ENCODE data around the gene PPID. TPM values are rescaled to one million over a fixed set of nuclear protein-coding genes. Genes with fewer than 3 reads are reported as not detected.
"Not testable (repeated sequence)": the region's sequence is repeated elsewhere in the genome, so short reads cannot be mapped to it uniquely, and the experiment has no call there.

PPID gene
- total RNA-seq, 2 donors from 2014 or later: 20.3 to 48.5 TPM

GRCh38 chr4:158767451-158767850, 44.3 kb upstream of the PPID start:
- no peaks in the 10 kb centered on the region for H3K9me3 ChIP-seq
- no peak overlapping the region for H3K27ac ChIP-seq
- DNase-seq: no peak
- H3K27me3 ChIP-seq: no peaks in the 10 kb centered on the region
- H3K4me1 ChIP-seq: peaks cover 6% of the 10 kb centered on the region
- TF ChIP-seq CTCF (IDR thresholded peaks at IDR 0.05): no peak
- H3K36me3 ChIP-seq: no peaks in the 10 kb centered on the region
- no peak overlapping the region for H3K4me3 ChIP-seq
- no peak overlapping the region for H3K9ac ChIP-seq (ENCODE audit: low read depth in 2 of 2, low read length in 2 of 2)
- intact Hi-C loops (cut with DNase I): no loop called here

GRCh38 chr4:158766434-158767044, 43.3 kb upstream of the PPID start:
- H3K27ac ChIP-seq: no peak overlapping the region
- H3K4me1 ChIP-seq: peaks cover 6% of the 10 kb centered on the region
- no peaks in the 10 kb centered on the region for H3K36me3 ChIP-seq
- H3K9ac ChIP-seq (ENCODE audit: low read depth in 2 of 2, low read length in 2 of 2): no peak overlapping the region
- intact Hi-C loops (cut with DNase I): no loop called here
- H3K4me3 ChIP-seq: no peak overlapping the region
- no peaks in the 10 kb centered on the region for H3K9me3 ChIP-seq
- TF ChIP-seq CTCF (IDR thresholded peaks at IDR 0.05): no peak
- H3K27me3 ChIP-seq: no peaks in the 10 kb centered on the region
- DNase-seq: no peak

GRCh38 chr4:158763462-158763861, 40.3 kb upstream of the PPID start:
- TF ChIP-seq CTCF (IDR thresholded peaks at IDR 0.05): no peak
- Histone ChIP-seq H3K9me3 (no peaks in the 10 kb centered on the region), H3K9ac (ENCODE audit: low read depth in 2 of 2, low read length in 2 of 2) (no peak overlapping the region), H3K4me3 (no peak overlapping the region), H3K36me3 (no peaks in the 10 kb centered on the region), H3K27ac (no peak overlapping the region), H3K4me1 (no peaks in the 10 kb centered on the region), H3K27me3 (no peaks in the 10 kb centered on the region)
- intact Hi-C loops (cut with DNase I): loop anchor here (5.0 kb wide), 1 partner anchor 36 kb away; no protein-coding TSS in a partner anchor
- no peak for DNase-seq

- Histone ChIP-seq H3K9ac (ENCODE audit: low read depth in 2 of 2, low read length in 2 of 2) (no peak overlapping the region), H3K36me3 (no peaks in the 10 kb centered on the region), H3K27me3 (no peaks in the 10 kb centered on the region), H3K9me3 (no peaks in the 10 kb centered on the region), H3K4me3 (no peak overlapping the region), H3K4me1 (no peaks in the 10 kb centered on the region), H3K27ac (no peak overlapping the region)
- no peak for DNase-seq
- intact Hi-C loops (cut with DNase I): loop anchor here (5.0 kb wide), 1 partner anchor 35 kb away; no protein-coding TSS in a partner anchor
- no peak for TF ChIP-seq CTCF (IDR thresholded peaks at IDR 0.05)
Observed at GRCh38 chr4:158762553-158762952, 39.4 kb upstream of the PPID start.

- no peak overlapping the region for H3K27ac ChIP-seq
- TF ChIP-seq CTCF (IDR thresholded peaks at IDR 0.05): no peak
- H3K9me3 ChIP-seq: no peaks in the 10 kb centered on the region
- no peaks in the 10 kb centered on the region for H3K4me1 ChIP-seq
- H3K4me3 ChIP-seq: no peak overlapping the region
- H3K27me3 ChIP-seq: no peaks in the 10 kb centered on the region
- DNase-seq: no peak
- intact Hi-C loops (cut with DNase I): loop anchor here (5.0 kb wide), 1 partner anchor 34 kb away; no protein-coding TSS in a partner anchor
- no peaks in the 10 kb centered on the region for H3K36me3 ChIP-seq
- no peak overlapping the region for H3K9ac ChIP-seq (ENCODE audit: low read depth in 2 of 2, low read length in 2 of 2)
Observed at GRCh38 chr4:158760866-158761265, 37.7 kb upstream of the PPID start.

GRCh38 chr4:158759539-158759938, 36.3 kb upstream of the PPID start:
- H3K27ac ChIP-seq; H3K36me3 ChIP-seq; H3K4me3 ChIP-seq; H3K4me1 ChIP-seq; H3K27me3 ChIP-seq; intact Hi-C loops (cut with DNase I); H3K9ac ChIP-seq (ENCODE audit: low read depth in 2 of 2, low read length in 2 of 2); DNase-seq; H3K9me3 ChIP-seq: not testable (repeated sequence)

All from colonic mucosa (tissue), 4 donors.